Lung (tissue), 12 donors: ENCODE data around the gene KRTAP23-1. TPM values are rescaled to one million over a fixed set of nuclear protein-coding genes. Genes with fewer than 3 reads are reported as not detected.
A peak's percentile ranks its signal among the peaks of the same experiment; 100 is the strongest.

Source experiments
- ATAC-seq: fragments of 200-7000 bp; cut with Tn5 transposase; one replicate; pipeline ENCODE4 v1.9.1; 2020; ENCODE audit warnings: moderate number of reproducible peaks; ENCODE audit not compliant: insufficient read depth, low FRiP score
- DNase-seq, 3 donors: peaks; one replicate each; pipeline ENCODE4 v3.0.0-alpha.2; 2013 to 2017
- H3K27ac ChIP-seq, 2 donors: one replicate each; pipeline ENCODE4 v1.5.1; 2013; ENCODE audit warnings: mild to moderate bottlenecking in 2 of 2, moderate library complexity in 2 of 2, control low read depth in 1 of 2, inconsistent platforms in 1 of 2, low read depth in 1 of 2, low read length in 1 of 2
- H3K27me3 ChIP-seq, 3 donors: one replicate each; pipeline ENCODE4 v1.5.1; 2013; ENCODE audit warnings: low read length in 2 of 3; ENCODE audit not compliant: control insufficient read depth in 3 of 3, insufficient read depth in 3 of 3
- H3K36me3 ChIP-seq, 4 donors: one replicate each; pipeline ENCODE4 v1.5.1; 2013; ENCODE audit warnings: low read length in 4 of 4, mild to moderate bottlenecking in 1 of 4, moderate library complexity in 1 of 4; ENCODE audit not compliant: control insufficient read depth in 4 of 4, insufficient read depth in 4 of 4
- H3K4me1 ChIP-seq, 5 donors: one replicate each; pipeline ENCODE4 v1.5.1; 2013; ENCODE audit warnings: low read length in 5 of 5, mild to moderate bottlenecking in 2 of 5, moderate library complexity in 1 of 5; ENCODE audit not compliant: control insufficient read depth in 5 of 5, insufficient read depth in 5 of 5
- H3K4me3 ChIP-seq: one replicate; pipeline ENCODE4 v1.5.1; 2013; ENCODE audit warnings: mild to moderate bottlenecking, control low read depth, moderate library complexity
- H3K9ac ChIP-seq, 2 donors: one replicate each; pipeline ENCODE4 v1.5.1; 2013; ENCODE audit warnings: low read length in 2 of 2, control low read depth in 1 of 2; ENCODE audit not compliant: insufficient read depth in 1 of 2
- H3K9me3 ChIP-seq, 4 donors: one replicate each; pipeline ENCODE4 v1.5.1; 2013; ENCODE audit warnings: low read length in 3 of 4, mild to moderate bottlenecking in 1 of 4, moderate library complexity in 1 of 4; ENCODE audit not compliant: control insufficient read depth in 4 of 4, insufficient read depth in 3 of 4
- CTCF ChIP-seq: IDR thresholded peaks from 2 replicates; pipeline ENCODE4 v1.5.1; 2012; ENCODE audit warnings: mild to moderate bottlenecking; ENCODE audit errors: control extremely low read depth, extremely low read depth
- WGBS, 2 donors: extraction: QIAGEN DNeasy Blood & Tissue Kit; methylation state at CpG; one replicate each; pipeline ENCODE4 v1.1.7; 2013; 5-methylcytosine and 5-hydroxymethylcytosine counted together
- polyA plus RNA-seq, 2 donors: library from polyadenylated mRNA; stranded (reverse); fragments of 200-250 nt; gene quantifications; one replicate each; pipeline ENCODE4 v1.2.1, GENCODE V29; 2013
- total RNA-seq, 2 donors: library from RNA; depleted of rRNA in 1 of 2; stranded (reverse); fragments of >200 nt in 1 of 2; gene quantifications; one replicate each; pipeline ENCODE4 v1.2.1, GENCODE V29; 2014 to 2021
- donor health status: control.
- donor health status: control.
- donor health status: Bipolar disorder and iron deficiency.
- donor health status: healthy.
- donor health status: DM: yes; HTN: yes; CAD: no.

Gene KRTAP23-1
- total and polyA plus RNA-seq, 4 donors, result not detected

GRCh38 chr21:30337276-30337744 lies 11.1 kb downstream of the KRTAP23-1 start, which contains the start of gene KRTAP27-1:
Gene KRTAP27-1 (minus strand): TSS chr21:30337694. CDS start chr21:30337668, 26 bp downstream.
- no peak for ATAC-seq
- Histone ChIP-seq H3K4me3 (no peak within 1 kb of the TSS), H3K27ac (no peak within 1 kb of the TSS), H3K36me3 (no peaks in the 10 kb centered on the region), H3K4me1 (no peaks in the 10 kb centered on the region), H3K9ac (no peak within 1 kb of the TSS), H3K9me3 (no peaks in the 10 kb centered on the region), H3K27me3 (no peaks in the 10 kb centered on the region)
- no peak for DNase-seq
- WGBS, 2 donors, result 84 to 94% methylated on average over 6 of the region's 6 CpGs
- no peak for TF ChIP-seq CTCF

- H3K36me3 ChIP-seq, result no peaks in the 10 kb centered on the region
- DNase-seq (peak in 1 of 3 donors; percentile 1), ATAC-seq (no peak)
- TF ChIP-seq CTCF, result no peak
- no peaks in the 10 kb centered on the region for H3K9me3 ChIP-seq
- no peak overlapping the region for H3K27ac ChIP-seq
- WGBS, 2 donors, result 47 to 66% methylated on average over 2 of the region's 2 CpGs
- no peak overlapping the region for H3K9ac ChIP-seq
- no peaks in the 10 kb centered on the region for H3K4me1 ChIP-seq
- H3K27me3 ChIP-seq, result no peaks in the 10 kb centered on the region
- H3K4me3 ChIP-seq, result no peak overlapping the region
These were observed 11.8 kb downstream of the KRTAP23-1 start for GRCh38 chr21:30336596-30336995.

DNA sequence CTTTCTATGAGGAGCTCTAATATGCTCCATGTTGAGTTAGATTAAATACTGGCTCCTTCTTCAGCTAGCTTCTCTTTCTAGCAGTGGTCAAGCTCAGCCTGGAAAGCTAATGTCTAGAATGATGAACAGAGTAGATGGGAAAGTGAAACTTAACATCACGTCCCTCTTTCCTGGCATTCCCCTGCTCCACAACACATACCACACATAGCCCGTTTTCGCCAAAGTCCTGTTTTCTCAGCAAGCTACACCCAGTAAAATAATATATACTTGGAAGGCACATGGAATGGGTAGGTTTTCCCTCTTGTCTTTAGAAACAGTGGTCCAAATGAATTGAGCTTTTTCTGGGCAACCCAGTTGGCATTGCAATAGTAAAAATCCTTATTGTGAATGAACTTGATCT lies 14.7 kb downstream of the KRTAP23-1 start:
- Histone ChIP-seq H3K9ac (no peak overlapping the region), H3K36me3 (no peaks in the 10 kb centered on the region), H3K27me3 (no peaks in the 10 kb centered on the region), H3K4me3 (no peak overlapping the region), H3K9me3 (no peaks in the 10 kb centered on the region), H3K27ac (no peak overlapping the region), H3K4me1 (no peaks in the 10 kb centered on the region)
- ATAC-seq (no peak), DNase-seq (no peak)
- 76 to 83% methylated on average over 3 of the region's 3 CpGs for WGBS, 2 donors
- no peak for TF ChIP-seq CTCF

DNA sequence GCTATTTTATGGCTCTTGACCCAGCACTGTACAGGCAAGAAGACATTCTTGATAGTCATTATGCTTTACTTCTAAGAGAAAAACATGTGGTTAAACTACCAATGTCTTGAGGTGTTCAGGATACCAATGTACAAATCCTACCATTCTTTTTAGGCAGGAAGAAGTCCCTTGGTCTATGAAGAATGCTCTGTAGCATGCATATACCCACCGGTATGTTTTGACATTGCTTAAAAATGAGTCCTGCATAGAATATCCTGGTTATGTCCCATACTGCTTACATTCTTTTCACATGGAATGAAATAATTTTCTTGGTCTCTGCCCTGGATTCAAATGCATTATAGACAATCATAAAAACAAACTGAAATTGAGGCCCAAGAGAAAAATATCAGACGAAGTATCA lies 15.7 kb downstream of the KRTAP23-1 start:
- ATAC-seq (no peak), DNase-seq (no peak)
- H3K27ac ChIP-seq, result no peak overlapping the region
- no peaks in the 10 kb centered on the region for H3K27me3 ChIP-seq
- H3K9ac ChIP-seq, result no peak overlapping the region
- 86 to 94% methylated on average over 2 of the region's 2 CpGs for WGBS, 2 donors
- H3K9me3 ChIP-seq, result peaks cover 0 to 1% (median 0%) of the 10 kb centered on the region in 4 donors
- TF ChIP-seq CTCF, result no peak
- no peaks in the 10 kb centered on the region for H3K4me1 ChIP-seq
- no peak overlapping the region for H3K4me3 ChIP-seq
- H3K36me3 ChIP-seq, result no peaks in the 10 kb centered on the region
